Activated CD8-positive, alpha-beta memory T cell treated with anti-CD3 and anti-CD28 coated beads for 4 hours (primary cell): ENCODE data around the gene XPC.
"Not testable (repeated sequence)": the region's sequence is repeated elsewhere in the genome, so short reads cannot be mapped to it uniquely, and the experiment has no call there.

ENCODE experiments used
- DNase-seq, 2 donors: peaks; one replicate each; pipeline ENCODE4 v3.0.0-alpha.2; 2020; ENCODE audit warnings: low read depth in 2 of 2

Gene XPC

DNA sequence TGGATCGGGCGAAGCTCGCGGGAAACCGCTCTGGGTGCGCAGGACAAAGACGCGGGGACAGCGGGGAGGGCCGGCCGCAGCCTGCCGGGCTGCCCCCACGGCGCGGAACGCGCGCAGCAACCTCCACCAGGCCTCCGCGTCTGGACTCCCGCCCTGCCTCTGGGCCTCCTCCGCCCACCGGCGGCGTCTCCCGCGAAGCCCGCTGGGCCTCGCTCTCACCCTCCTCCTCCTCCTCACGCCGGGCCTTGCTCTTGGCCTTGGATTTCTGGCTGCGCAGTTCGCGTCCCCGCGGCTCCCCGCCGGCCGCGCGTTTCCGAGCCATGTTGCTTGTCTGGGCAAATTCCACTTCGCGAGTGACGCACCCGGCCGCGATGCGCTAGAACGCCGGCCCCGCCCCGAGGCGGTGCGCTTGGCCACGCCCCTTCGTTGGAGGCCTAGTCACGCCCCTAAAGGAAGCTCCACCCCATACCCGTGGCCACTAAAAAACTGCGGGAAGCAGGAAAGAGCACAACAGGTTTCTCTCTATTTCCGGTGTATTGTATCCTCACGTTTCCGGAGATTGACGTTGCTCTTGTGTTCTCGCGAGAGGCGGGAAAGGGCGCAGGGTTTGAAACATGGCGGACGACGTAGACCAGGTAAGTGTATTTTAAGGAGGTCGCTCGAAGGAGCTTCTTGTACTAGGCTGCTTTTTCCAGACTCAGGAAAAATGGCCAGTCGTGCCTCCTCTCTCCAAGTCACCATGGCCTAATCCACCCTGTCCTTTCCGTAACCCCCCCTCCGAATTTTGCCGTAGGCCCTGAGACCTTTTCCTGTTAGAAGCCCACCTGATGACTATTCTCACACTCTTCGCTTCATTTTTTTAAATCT, at the start of gene XPC, which contains the start of gene LSM3:
TSS of gene XPC (minus strand) at position 355 of the 867 bp plus-strand sequence. CDS start at position 322, 33 bp downstream.
TSS of gene LSM3 (plus strand) at position 571 of the 867 bp plus-strand sequence. CDS start at position 615, 44 bp downstream.
- DNase-seq: peak; percentile 93 to 96

DNA sequence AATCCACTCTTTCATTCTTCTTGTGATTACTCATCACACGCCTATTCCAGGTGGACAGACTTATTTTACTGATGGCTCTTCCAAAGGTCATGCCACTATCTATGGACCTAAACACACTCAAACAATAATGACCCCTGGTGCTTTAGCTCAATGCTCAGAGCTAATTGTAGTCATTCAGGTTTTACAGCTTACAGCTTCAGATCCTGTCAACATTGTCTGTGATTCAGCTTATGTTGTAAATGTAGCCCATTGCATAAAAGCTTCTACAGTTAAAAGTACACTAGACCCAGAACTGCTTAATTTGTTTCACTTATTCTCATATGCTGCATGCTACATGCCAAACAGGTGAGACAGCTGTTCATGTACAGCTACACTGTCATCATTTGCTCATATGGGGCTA, 49.5 kb upstream of the XPC start:
- DNase-seq: no peak

DNA sequence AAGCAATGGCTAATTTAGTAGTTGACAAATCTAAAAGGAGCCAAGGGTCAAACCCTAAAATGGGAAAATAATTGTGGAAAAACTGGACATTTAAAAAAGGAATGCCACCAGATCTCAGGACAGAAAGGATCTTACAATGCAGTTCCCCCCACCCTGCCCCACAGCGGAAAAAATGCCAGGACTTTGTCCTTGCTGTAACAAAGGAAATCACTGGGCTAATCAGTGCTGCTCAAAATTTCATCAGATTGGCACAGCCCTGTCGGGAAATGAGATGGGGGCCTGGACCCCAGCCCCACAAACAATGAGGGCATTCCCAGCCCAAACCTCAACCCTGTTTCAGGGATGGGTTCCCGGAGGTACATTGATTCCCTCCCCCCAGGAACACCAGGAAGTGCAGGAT, 48.0 kb upstream of the XPC start:
- DNase-seq: not testable (repeated sequence)

DNA sequence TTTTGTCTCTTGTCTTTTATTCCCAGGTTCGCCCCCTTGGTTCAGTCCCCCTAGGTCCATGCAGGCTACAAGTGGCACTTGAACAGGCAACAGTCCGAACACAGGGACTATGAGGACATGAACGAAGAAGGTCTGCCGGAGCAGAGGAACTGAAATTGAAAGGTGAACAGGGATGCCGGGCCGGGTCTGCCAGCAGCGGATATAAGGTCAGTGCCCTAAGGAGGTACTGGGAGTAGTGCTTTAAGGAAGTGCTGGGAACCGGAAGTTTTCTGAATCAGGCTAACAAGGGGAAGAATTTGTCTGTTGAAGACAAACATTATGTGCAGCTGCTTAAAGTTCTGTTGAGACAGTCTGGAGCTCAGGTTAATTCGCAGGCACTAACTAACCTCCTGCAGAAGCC, 47.0 kb upstream of the XPC start:
- DNase-seq: no peak

DNA sequence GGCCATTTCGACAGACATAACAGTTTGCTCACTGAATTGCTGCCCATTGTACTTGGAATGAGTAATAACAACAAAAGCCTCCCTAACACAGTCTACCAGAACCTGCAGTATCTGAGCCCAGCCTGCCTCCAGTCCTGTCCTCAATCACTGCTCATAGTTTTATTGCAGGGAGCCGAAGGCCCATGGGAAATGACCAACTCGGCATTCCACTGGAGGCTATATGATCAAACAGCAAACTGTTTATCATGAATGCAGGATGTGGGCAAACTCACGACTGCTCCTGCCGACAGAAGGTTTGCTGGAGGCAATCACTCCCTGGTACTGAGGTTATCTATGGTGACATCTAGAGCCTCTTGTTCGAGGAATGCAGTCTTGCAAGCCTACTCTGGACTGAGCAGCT, 46.5 kb upstream of the XPC start:
- no peak for DNase-seq

DNA sequence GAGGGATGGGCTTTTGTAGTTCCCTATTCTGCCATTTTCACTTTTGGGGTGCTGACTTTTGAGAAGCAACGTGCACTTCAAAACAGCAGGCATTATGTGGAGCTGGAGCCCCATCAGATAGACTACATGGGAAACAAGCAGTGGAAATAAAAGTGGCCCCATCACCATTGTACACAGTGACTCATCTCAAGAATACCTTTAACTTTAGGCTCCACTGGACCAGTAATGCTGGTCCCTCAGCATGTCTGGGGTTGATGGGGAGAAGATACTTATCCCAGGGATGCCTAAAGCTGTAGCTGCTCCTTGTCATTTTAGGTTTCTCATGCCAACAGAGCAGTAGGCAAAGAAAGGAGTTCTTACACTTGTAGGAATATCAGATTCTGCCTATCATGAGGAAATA, 45.2 kb upstream of the XPC start:
- no peak for DNase-seq

DNA sequence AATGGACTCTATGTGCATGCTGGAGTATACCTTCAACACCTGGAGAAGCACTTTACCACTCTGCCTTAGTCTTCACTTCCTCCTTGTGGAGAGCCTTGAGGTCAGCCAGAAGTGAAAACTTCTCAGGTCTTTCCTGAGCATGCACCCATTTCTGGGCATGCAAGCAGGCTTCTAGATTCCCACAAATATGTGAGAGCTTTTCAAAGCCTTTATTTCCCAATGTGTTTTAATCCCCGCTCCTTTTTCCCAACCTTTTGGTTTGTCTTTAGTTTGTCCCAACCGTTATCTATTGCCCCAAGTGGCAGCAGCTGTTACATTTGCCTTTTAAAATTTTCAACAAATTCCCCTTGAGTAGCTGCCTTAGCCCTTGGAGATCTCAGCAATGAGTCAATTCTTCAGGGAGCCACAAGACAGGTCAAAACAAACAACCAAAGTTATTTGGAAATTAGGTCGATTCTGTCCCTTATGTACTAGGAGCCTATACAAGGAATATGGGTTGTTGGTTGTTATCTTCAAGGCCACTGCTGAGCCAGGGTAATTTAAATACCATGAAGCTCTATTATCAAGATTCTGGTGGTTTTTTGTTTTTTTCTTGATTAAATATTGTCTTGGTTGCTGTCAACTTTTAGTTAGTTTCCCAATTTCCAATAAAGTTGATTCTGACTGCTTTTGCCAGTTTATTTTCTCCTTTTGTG, 44.6 kb upstream of the XPC start:
- no peak for DNase-seq

DNA sequence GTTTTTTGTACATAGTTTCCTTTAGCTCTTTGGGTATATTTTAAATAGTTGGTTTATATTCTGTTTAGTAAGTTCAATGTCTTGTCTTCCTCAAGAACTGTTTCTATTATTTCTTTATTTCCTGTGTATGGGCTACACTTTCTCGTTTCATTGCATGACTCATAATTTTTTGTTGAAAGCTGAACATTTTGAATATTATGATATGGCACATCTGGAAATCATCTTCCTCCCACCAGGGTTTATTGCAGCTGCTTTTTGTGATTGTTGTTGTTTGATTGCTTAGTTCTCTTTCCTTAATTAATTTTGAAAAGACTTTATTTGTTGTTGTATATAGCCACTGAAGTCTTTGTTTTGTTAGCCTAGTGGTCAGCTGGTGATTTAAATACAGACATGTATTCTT, 44.1 kb upstream of the XPC start:
- no peak for DNase-seq

DNA sequence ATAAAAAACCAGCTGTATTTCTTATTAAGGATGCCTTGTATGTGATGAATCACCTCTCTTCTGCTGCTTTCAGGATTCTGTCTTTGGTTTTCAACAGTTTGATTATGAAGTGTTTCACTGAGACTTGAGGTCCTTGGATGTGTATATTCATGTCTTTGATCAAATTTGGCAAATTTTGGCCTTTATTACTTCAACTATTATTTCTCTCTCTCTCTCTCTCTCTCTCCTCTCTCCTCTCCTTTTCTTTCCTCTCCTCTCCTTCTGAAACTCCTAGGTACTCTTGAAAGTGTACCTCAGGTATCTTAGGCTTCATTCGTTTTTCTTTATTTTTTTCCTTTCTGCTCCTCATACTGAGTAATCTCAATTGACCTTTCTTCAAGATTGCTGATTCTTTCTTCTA, 43.5 kb upstream of the XPC start:
- no peak for DNase-seq

DNA sequence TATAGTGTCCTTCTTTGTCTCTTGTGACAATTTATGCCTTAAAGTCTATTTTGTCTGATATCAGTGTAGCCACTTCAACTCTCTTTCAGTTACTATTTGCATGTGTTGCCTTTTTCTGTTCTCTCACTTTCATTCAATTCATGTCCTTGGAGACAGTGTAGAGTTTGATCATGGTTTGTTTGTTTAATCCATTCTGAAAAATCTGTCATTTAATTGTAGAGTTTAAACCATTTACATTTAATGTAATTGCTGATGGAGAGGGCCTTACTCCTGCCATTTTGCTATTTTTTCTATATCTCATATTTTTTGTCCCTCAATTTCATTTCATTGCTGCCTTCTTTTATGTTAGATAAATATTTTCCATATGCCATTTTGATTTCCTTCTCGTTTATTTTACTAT, 42.5 kb upstream of the XPC start:
- DNase-seq: no peak

DNA sequence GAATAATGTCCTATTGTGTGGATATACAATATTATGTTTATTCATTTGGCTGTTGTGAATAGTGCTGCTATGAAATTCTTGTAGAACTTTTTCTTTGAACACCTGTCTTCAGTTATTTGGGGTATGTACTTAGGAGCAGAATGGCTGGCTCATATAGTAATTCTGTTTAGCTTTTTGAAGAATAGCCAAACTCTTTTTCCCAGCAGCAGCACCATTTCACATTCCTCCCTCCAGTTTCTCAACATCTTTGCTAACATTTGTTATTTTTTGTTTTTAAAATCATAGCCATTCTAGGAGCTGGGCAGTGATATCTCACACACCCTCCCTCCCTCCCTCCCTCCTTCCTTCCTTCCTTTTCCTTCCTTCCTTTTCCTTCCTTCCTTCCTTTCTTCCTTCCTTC, 40.0 kb upstream of the XPC start:
- DNase-seq: no peak

DNA sequence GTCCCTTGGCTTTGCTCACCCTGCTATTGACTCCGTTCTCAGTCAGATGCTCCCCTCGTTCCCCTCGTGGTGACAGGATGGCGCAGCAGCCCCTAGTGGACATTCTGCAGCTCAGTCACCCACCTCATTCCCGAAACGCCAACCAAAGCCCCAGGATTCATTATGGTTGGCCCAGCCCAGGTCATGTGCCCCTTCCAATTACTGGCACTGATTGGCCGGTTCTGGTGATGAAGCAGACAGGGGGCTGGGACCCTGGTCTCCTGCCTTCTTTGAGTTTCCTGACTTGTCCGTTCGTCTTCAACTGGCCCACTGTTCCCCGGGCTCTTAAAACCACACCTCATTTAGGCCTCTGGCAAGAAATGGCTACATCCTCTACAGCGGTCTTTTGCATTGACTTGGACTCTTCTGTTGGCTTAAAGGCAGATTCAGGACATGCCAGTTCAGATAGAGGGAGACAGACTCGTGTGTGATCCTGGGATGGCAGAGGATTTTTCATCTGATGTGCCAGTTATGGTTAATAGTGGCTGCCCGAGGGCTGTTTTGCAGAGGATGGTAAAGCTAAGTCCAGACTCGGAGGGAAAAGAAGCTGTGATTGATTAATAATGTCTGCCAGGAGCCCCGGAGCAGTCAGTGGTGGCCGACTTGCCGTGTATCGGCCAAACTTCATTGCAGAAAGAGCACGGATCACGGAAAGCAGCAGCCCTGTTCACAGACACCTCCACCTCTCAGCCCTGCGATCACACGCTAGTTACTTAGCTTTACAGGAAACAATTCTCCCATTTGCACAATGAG, 38.1 kb upstream of the XPC start:
- peak in 1 of 2 donors; percentile 5 for DNase-seq

DNA sequence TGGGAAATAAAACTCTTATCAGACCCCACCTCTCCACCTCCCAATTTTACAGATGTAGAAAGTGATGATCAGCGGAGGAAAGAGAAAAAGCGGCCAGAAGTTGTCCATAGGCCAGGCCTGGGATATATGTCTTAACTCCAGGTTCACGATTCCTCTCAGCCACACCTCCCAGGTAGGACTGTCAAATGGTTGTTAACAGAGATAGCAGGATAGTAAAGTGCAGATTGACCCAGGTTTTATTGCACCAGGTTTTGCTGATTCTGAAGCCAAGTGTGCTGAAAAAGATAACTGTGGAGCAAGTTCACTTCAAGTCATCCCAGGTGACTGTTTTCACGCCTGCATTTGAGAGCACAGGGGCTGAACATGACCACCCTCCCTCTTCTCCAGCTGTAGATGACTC, 36.4 kb upstream of the XPC start:
- DNase-seq: no peak

DNA sequence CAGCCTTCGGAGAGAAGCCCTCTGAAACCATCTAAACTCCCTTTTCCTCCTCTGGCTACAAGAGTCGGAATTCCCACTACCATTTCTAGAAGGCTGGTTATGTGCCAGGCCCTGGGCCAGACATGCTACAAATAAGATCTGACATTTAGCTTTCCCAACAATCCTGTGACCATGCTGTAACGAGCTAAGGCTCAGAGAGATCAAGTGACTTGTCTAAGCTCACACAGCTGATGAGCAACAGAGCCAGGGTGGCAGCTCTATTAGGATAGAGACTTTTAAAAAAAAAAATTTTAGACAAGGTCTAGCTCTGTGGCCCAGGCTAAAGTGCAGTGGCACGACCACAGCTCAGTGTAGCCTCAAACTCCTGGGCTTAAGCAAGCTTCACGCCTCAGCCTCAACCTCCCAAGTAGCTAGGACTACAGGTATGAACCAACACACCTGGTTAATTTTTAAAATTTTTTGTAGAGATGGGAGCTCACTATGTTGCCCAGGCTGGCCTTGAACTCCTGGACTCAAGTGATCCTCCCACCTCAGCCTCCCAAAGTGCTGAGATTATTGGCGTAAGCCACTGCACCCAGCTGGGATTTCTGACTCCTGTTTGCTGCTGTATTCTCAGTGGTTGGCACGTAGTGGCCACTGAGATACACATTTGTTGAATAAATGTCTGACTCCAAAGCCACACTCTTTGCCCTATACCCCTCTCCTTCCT, 34.8 kb upstream of the XPC start:
- DNase-seq: no peak

DNA sequence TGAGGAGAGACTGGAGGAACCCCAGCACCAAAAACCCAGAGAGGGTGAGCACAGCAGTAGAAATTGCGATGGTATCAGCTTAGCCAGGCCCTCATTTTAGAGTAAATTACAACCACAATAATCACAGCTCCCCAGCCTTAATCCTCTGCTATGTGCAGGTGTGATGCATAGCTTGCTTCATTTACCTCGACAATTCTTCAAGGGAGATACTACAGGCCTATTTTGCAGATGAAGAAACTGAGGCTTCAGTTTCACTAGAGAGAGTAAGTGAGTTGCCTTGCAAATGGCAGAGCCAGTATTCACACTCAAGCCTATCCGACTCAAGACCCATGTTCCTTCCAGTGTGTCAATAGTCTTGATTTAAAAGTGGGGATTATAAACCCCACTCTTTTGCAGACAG, 33.6 kb upstream of the XPC start:
- no peak for DNase-seq

DNA sequence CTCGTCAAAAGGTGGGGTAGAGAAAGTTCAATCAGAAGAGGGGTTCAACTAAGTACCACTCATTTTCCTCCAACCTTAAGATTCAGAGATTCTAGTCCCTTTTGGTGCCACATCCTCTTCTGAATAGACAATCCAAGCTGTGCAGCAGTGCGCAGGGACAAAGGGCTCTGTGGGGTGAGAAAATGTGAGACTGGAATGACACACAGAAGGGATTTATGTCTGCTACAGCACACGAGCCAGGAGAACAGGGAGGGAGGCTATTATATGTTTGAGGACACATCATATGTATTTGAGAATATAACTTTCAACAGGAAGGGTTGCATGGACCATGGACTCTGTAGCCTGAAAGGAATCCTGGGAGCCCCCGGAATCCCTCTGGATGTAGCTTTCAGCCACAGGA, 33.2 kb upstream of the XPC start:
- no peak for DNase-seq

DNA sequence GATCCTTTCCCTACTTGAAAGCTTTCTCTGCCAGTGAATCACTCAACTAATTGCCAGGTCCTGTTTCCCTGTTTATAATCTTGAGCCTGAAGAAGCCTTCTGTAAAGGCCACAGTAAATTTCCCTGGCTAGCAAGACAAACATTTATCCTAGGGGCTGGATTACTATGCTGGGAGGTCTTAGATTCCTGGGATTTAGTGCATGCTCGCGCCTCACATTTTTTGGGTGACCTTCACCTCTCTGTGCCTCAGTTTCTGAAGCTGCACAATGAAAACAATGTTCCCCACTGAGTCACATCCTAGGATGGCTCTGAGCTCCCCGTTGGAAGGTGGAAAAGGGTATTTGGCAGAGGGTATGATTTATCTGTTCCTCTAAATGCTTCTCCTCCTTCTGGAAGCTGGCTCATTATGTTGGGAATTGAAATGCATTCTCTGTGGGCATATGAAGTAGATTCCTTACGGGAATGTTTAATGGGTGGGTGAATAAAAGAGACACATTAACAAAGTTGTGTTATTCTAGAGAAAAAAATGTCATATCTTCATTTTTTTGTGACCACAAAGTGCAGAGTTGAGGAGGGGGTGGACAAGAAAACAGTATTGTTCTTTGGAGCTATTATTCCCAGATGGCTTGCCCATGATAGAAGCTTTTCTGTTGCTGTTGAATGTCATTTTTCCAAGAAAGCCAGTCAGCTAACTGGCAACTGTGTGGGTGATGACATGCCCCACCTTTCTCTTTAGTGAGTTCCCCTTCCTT, 32.6 kb upstream of the XPC start:
- no peak for DNase-seq

DNA sequence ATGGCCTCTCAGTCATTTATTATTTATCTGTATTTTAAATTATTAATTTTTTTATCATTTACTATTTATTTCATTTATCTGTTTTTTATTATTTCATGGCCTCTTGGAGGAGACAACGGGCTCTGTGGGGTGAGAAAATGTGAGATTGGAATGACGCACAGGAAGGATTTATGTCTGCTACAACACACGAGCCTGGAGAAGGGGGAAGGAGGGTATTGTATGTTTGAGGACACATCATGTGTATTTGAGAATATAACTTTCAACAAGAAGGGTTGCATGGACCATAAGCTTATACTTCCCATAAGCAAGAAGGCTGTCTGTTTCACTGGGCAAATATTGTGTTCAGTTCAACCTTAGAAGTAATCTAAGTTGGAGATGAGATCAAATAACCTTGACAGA, 31.9 kb upstream of the XPC start:
- no peak for DNase-seq

DNA sequence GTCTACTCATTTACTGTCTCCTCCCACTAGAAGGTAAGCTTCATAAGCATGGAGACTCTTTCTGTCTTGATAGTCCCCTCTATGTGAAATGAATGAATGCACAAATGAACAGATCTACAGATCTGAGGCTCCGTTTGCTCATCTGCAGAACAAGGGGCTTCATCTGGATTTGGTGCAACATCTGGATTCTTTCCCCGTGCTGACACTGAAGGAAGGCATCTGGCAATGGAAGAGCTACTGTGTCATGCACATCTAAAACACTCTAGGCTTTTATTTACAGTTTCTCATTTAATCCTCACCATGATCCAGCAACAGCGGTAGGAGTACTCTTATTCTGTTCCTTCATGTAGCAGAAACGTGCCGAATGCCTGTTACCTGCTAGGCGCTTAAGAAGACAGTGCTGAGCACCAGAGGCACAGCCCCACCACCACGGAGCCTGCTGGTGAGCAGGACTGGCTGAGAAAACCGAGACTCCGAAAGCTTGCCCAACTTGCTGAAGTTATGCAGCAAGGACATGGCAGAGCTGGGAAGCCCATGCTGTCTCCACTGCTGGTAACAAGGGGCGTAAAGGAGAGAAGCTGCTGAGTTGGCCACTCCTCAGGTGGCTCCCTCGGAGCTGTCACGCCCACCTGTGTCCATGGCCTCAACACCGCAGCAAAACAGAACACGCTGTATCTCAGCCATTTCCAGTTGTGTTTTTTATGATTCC, 31.3 kb upstream of the XPC start:
- no peak for DNase-seq

DNA sequence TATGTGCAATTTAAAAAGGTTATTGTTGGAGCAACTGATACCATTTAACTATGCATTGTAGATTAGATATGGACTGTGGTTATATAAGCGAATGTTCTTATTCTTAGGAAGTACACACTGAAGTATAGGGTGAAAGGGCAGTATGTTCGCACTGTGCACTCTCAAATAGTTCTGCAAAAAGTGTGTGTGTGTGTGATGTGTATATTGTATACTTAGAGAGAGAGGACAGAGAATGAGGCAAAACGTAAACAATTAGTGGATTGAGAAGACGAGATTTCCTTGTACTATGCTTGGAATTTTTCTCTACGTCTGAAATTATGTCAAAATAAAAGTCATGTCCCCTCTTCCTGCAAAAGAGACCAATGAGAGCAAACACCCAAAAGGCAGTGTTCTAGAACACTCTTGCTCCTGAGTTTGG, 30.6 kb upstream of the XPC start:
- no peak for DNase-seq
